Lower leg skin (tissue), 4 donors: ENCODE results near the gene UBAP1L. TPM values are rescaled to one million over a fixed set of nuclear protein-coding genes. Genes with fewer than 3 reads are reported as not detected.

Experiments
- DNase-seq, 2 donors: peaks; one replicate each; pipeline ENCODE4 v3.0.0-alpha.2; 2019; ENCODE audit warnings: low spot score in 2 of 2
- H3K4me3 ChIP-seq: fragments of 200-600 bp; sonication (generic); 2 replicates; pipeline ENCODE4 v1.5.1; 2017; ENCODE audit warnings: mild to moderate bottlenecking, low read depth; ENCODE audit not compliant: poor library complexity, severe bottlenecking
- POLR2A ChIP-seq, 2 donors: fragments of 450-650 bp; IDR thresholded peaks; one replicate each; pipeline ENCODE4 v1.6.1; 2016 to 2017; ENCODE audit warnings: antibody characterized with exemption in 2 of 2, mild to moderate bottlenecking in 1 of 2, moderate library complexity in 1 of 2
- WGBS, 2 donors: methylation state at CpG; one replicate each; pipeline ENCODE4 v1.1.5; 2018; 5-methylcytosine and 5-hydroxymethylcytosine counted together
- intact Hi-C: fragments of 100-400 bp; cut with DNase I; formaldehyde crosslinking; loops from one replicate; pipeline ENCODE4 v1.15.0; 2023; ENCODE audit warnings: low total_unique reads
- total RNA-seq, 4 donors: library from RNA; depleted of rRNA; stranded (reverse); fragments of >200 nt; gene quantifications; one replicate each; pipeline ENCODE4 v1.1.0, GENCODE V29; 2016
- TF ChIP-seq, protein P1 (sequence below), 3 donors: fragments of 450-650 bp; IDR thresholded peaks; one replicate each; pipeline ENCODE4 v1.5.1; 2016; ENCODE audit warnings: antibody characterized with exemption in 3 of 3, mild to moderate bottlenecking in 3 of 3, moderate library complexity in 2 of 3

UBAP1L gene
- total RNA-seq, 4 donors from 2014 or later: 1.7 to 3.3 (median 3.0) TPM

DNA sequence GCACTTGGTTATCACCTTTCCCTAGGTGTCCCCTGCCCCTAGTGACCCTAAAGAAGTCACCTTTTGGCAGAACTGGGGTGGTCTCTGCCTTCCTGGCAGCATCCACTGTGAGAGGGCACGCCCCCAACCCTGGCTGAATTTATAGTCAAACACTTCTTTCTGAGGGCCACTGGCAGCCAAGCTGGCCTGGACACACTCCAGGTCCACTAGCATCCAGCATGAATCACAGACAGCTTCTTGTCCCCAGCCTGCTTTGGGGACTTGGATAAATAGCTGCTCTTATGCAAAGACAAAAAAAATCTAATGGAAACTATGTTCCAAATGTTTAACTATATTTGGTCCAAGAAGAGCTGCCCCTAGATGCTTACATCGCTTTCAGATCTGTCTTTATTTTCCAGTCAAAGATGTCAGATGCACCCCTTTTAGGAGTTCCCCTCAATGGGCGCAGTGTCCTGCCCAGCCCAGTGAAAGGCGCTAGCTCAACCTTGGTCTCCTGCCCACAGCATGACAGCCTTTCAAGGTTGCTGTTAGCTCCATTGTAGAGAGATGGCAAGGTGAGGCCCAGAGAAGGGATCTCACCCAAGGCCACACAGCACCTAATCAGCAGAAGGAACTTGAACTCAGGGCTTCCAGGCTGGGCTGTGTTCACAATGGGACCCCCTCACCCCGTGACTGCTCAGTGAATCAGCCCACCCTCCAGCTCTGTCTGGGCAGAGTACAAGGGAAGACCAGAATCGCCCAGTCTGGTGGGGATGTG is 54.2 kb downstream of the UBAP1L start:
- DNase-seq: no peak
- no peak overlapping the region for H3K4me3 ChIP-seq
- WGBS, 2 donors: 75 to 77% methylated on average over 6 of the region's 6 CpGs
- no peak for TF ChIP-seq POLR2A (IDR thresholded peaks at IDR 0.05)
- TF ChIP-seq, protein P1, sequence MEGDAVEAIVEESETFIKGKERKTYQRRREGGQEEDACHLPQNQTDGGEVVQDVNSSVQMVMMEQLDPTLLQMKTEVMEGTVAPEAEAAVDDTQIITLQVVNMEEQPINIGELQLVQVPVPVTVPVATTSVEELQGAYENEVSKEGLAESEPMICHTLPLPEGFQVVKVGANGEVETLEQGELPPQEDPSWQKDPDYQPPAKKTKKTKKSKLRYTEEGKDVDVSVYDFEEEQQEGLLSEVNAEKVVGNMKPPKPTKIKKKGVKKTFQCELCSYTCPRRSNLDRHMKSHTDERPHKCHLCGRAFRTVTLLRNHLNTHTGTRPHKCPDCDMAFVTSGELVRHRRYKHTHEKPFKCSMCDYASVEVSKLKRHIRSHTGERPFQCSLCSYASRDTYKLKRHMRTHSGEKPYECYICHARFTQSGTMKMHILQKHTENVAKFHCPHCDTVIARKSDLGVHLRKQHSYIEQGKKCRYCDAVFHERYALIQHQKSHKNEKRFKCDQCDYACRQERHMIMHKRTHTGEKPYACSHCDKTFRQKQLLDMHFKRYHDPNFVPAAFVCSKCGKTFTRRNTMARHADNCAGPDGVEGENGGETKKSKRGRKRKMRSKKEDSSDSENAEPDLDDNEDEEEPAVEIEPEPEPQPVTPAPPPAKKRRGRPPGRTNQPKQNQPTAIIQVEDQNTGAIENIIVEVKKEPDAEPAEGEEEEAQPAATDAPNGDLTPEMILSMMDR (IDR thresholded peaks at IDR 0.05): no peak
- intact Hi-C loops: no loop called here

DNA sequence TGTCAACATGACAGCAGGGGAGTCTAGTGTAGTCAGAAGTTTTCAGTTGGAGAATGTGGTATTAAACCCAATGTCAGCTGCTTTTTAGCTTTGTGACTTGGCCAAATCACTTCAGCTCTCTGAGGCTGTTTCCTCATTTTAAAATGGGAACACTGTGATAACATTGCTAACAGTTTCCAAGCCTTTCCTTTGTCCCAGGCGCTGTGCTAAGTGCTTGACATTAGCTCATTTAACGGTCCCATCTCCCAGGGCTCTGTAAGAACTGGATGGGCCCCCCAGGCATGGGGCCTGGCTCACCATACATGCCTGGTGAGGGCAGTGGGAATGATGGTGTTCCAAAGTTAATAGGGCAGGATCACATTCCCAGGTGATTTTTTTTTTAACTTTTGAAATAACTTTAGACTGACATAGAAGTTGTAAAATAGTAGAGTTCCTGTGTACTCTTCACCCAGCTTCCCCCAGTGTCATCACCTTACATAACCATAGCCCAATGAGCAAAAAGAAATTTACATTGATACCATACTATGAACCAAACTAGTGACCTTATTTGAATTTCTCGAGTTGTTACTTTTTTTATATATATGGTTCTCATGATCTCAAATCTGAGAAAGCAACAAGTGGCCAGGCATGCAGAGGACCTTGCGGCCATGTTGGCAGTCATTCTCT is 54.9 kb downstream of the UBAP1L start:
- no peak for DNase-seq
- TF ChIP-seq POLR2A (IDR thresholded peaks at IDR 0.05): no peak
- TF ChIP-seq, protein P1 (IDR thresholded peaks at IDR 0.05): no peak
- intact Hi-C loops: no loop called here
- H3K4me3 ChIP-seq: no peak overlapping the region
- WGBS, 2 donors: 83% methylated on average over 4 of the region's 4 CpGs

DNA sequence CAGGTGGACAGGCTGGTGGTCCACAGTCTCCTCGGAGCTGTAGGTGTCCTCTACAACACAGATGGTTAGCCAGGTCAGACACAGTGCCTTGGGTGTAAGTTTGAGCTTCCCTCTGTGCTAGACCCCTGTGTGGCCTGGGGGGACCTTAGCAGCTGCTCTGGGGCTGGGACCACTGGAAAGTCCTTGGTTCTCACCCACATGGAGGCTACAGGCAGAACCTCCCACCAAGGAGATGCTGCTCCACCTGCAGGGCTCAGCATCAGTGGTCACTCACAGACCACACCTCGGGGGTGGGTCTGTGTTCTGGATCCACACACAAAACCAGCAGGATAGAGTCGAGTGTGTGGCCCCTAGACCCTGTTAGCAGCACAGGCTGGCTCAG is 55.6 kb downstream of the UBAP1L start:
- no peak for DNase-seq
- no peak for TF ChIP-seq POLR2A (IDR thresholded peaks at IDR 0.05)
- TF ChIP-seq, protein P1 (IDR thresholded peaks at IDR 0.05): no peak
- no peak overlapping the region for H3K4me3 ChIP-seq
- intact Hi-C loops: no loop called here
- 77% methylated on average over 2 to 3 of the region's 3 CpGs for WGBS, 2 donors

DNA sequence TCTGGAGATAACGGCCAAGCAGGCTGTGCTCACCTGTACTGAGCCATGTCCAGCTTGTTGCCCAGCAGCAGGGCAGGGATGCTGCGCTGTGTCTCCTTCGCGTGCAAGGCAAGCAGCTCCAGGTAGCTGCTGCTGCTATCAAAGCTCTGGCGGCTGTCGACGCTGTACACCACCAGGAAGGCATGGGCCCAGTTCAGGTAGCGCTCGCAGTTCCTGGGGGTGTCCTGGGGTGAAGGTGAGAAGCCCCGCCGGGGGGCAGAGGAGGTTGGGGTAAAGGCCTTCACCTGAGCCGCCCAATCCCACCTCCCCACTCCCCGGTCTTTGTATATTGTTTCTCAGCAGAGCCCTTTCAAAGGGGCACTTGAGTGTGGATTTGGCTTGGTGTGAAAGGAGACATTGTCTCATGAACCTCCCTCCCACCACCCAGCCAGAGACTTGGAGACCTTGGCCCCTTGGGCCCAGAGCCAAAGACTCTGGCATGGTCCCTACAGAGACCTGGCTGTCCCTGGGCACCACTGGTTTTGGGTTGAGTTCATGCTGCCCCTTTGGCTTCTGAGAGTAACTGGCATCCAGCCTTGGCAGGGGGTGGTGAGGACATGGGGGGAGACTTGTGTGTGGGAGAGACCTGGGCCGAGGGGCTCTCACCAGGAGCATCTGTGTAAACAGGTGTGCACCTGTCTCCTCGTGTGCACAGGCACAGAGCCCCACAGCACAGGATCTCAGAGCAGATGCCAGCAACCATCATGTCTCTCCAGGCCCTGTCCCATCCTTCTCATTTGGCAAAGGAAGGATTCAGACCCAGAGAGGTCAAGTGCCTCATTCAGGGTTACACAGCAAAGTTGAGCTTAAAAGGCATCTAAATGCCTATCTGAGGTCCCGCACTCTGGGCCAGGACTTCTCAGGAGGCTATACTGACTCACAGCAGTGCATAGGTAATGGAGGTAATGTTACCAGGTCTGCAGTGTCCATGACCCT is 56.3 kb downstream of the UBAP1L start:
- 88 to 99% methylated on average over 10 to 16 of the region's 16 CpGs for WGBS, 2 donors
- intact Hi-C loops: no loop called here
- no peak for DNase-seq
- no peak overlapping the region for H3K4me3 ChIP-seq
- TF ChIP-seq, protein P1 (IDR thresholded peaks at IDR 0.05): no peak
- TF ChIP-seq POLR2A (IDR thresholded peaks at IDR 0.05): no peak

DNA sequence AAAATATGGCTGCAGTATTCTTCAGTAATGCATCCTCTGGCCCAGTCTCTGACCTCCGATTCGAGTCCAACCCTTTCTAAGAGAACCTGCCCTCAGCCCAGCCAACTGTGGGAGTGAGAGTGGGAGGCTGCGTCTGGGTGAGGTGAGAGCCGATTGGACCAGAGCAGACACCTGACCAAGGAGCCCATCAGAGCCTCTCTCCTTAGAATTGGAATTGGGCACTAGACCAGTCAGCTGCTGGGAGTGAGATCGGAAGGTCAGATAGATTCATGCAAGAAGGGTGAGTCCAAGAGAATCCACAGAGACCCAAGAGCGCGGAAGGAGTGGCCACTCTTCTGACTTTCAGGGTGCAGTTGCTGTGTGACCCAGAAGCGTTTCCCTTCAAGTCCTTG is 57.5 kb downstream of the UBAP1L start:
- DNase-seq: no peak
- intact Hi-C loops: no loop called here
- WGBS, 2 donors: 88 to 90% methylated on average over 8 of the region's 8 CpGs
- no peak for TF ChIP-seq POLR2A (IDR thresholded peaks at IDR 0.05)
- TF ChIP-seq, protein P1 (IDR thresholded peaks at IDR 0.05): no peak
- no peak overlapping the region for H3K4me3 ChIP-seq
